MM.1S (cell line): ENCODE results near the gene PARPBP.

Experiments
- CTCF ChIP-seq: fragments of 300-600 bp; sonication (generic); IDR thresholded peaks from 2 replicates; pipeline ENCODE4 v1.5.1; 2016; ENCODE audit warnings: antibody characterized with exemption, low read length, mixed read lengths
- EZH2 ChIP-seq: fragments of 300-600 bp; sonication (generic); optimal IDR thresholded peaks from 2 replicates; pipeline ENCODE3; 2017; ENCODE audit warnings: low read depth, mild to moderate bottlenecking, antibody characterized with exemption, low read length, mixed read lengths

- TF ChIP-seq CTCF (peak; percentile 81), EZH2 (no peak)
These were observed 50.1 kb downstream of the PARPBP start for GRCh38 chr12:102169922-102170621.
